CD4-positive, alpha-beta memory T cell (primary cell): ENCODE data around the gene GSTM1. TPM values are rescaled to one million over a fixed set of nuclear protein-coding genes. Genes with fewer than 3 reads are reported as not detected.
"Not testable (repeated sequence)": the region's sequence is repeated elsewhere in the genome, so short reads cannot be mapped to it uniquely, and the experiment has no call there.

Experiments
- CTCF ChIA-PET: fragments of 350-600 bp; sonication (Branson Sonifier 250); formaldehyde crosslinking; loops from one replicate; lab custom pipeline; 2021; ENCODE audit warnings: inconsistent platforms; ENCODE audit not compliant: partially characterized antibody; lab: Charles Lee
- POLR2A ChIA-PET: fragments of 350-600 bp; sonication (Branson Sonifier 250); formaldehyde crosslinking; loops from one replicate; lab custom pipeline; 2021; ENCODE audit not compliant: partially characterized antibody; lab: Charles Lee
- DNase-seq, 5 donors: peaks; one replicate each; pipeline versions ENCODE4 v3.0.0 to v3.0.0-alpha.2; 2020 to 2022; ENCODE audit warnings: mixed read lengths in 1 of 5
- H3K27ac ChIP-seq: one replicate; pipeline ENCODE4 v1.7.0; 2013; ENCODE audit warnings: low read depth, low read length
- H3K27me3 ChIP-seq: 2 replicates; pipeline ENCODE4 v1.7.0; 2013; ENCODE audit warnings: mild to moderate bottlenecking, low read length, moderate library complexity; ENCODE audit not compliant: insufficient read depth
- H3K36me3 ChIP-seq: 2 replicates; pipeline ENCODE4 v1.7.0; 2013; ENCODE audit warnings: mild to moderate bottlenecking, low read length, moderate library complexity; ENCODE audit not compliant: insufficient read depth
- H3K4me1 ChIP-seq: 2 replicates; pipeline ENCODE4 v1.7.0; 2013; ENCODE audit warnings: mild to moderate bottlenecking, low read length, moderate library complexity; ENCODE audit not compliant: insufficient read depth
- H3K4me3 ChIP-seq, 2 donors: one replicate each; pipeline ENCODE4 v1.7.0; 2013; ENCODE audit warnings: low read length in 2 of 2, mild to moderate bottlenecking in 1 of 2
- H3K9me3 ChIP-seq, 2 donors: one replicate each; pipeline ENCODE4 v1.7.0; 2013; ENCODE audit warnings: low read length in 2 of 2, control low read depth in 1 of 2; ENCODE audit not compliant: control insufficient read depth in 1 of 2
- H3K27ac Mint-ChIP-seq, 7 donors: one replicate each; pipeline ENCODE4 v1.8.0; 2020 to 2021; ENCODE audit warnings: mixed read lengths in 7 of 7, mild to moderate bottlenecking in 6 of 7, inconsistent platforms in 3 of 7, moderate library complexity in 3 of 7
- H3K27me3 Mint-ChIP-seq, 2 donors: one replicate each; pipeline ENCODE4 v1.8.0; 2020 to 2021; ENCODE audit warnings: mixed read lengths in 2 of 2
- H3K36me3 Mint-ChIP-seq, 2 donors: one replicate each; pipeline ENCODE4 v1.8.0; 2020 to 2021; ENCODE audit warnings: mixed read lengths in 2 of 2, inconsistent platforms in 1 of 2, mild to moderate bottlenecking in 1 of 2
- H3K4me1 Mint-ChIP-seq, 4 donors: one replicate each; pipeline ENCODE4 v1.8.0; 2020 to 2021; ENCODE audit warnings: mixed read lengths in 4 of 4, mild to moderate bottlenecking in 1 of 4
- H3K4me3 Mint-ChIP-seq, 8 donors: one replicate each; pipeline ENCODE4 v1.8.0; 2020 to 2021; ENCODE audit warnings: mixed read lengths in 8 of 8, mild to moderate bottlenecking in 7 of 8, moderate library complexity in 6 of 8, inconsistent platforms in 3 of 8
- H3K9me3 Mint-ChIP-seq, 8 donors: one replicate each; pipeline ENCODE4 v1.8.0; 2020 to 2021; ENCODE audit warnings: mixed read lengths in 8 of 8, mild to moderate bottlenecking in 5 of 8, inconsistent platforms in 3 of 8, moderate library complexity in 1 of 8
- intact Hi-C: fragments of 100-400 bp; cut with micrococcal nuclease; formaldehyde crosslinking; loops from one replicate; pipeline ENCODE4 v1.15.1; 2023
- polyA plus RNA-seq, 2 donors: library from polyadenylated mRNA; unstranded; fragments of 300-500 nt; fragmentation: Illumina TruSeq; gene quantifications; one replicate each; pipeline ENCODE4 v1.2.3, GENCODE V29; 2021
- total RNA-seq, 2 experiments: library from RNA; stranded (reverse); gene quantifications; one replicate each; pipeline ENCODE4 v1.2.3, GENCODE V29; 2021

Gene GSTM1
- total and polyA plus RNA-seq, 4 experiments from 2014 or later: 0.49 TPM; not detected in 3

DNA sequence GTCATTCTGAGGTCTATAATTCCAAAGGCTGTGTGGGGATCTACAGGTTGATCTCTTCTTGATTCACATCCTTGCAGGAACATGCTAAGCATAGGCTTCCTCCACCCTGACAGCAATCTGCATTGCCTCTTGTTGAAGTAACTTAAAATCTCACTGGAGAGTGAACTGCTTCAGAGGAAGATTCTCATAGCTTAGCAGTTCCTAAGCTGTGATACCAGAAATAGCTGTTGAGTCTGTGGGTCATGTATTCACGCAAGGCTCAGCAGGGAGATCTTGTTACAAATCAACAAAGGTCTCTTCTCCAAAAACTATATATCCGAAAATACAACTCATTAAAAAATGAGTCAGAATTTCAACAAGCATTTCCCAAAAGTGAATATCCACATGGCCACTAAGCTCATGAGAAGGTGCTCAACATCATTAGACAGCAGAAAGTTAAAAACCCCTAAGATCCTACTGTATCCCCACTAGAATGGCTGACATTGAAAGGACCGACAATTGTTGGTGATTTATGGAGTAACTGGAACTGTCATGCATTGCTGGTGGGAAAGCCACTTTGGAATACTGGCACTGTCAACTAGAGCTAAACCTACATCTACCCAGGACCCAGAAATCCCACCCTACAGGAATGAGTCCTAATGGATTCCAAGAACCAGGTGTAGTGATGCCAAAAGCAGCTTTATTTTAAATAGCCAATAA is 10.8 kb upstream of the GSTM1 start:
- H3K4me1 ChIP-seq, POLR2A ChIA-PET, H3K4me3 ChIP-seq, intact Hi-C loops, H3K36me3 ChIP-seq, H3K4me3 Mint-ChIP-seq, H3K27me3 ChIP-seq, H3K27me3 Mint-ChIP-seq, H3K9me3 ChIP-seq, H3K9me3 Mint-ChIP-seq, H3K4me1 Mint-ChIP-seq, H3K36me3 Mint-ChIP-seq, H3K27ac ChIP-seq: not testable (repeated sequence)
- peak overlapping the region in 1 of 7 donors; percentile 48 for H3K27ac Mint-ChIP-seq
- CTCF ChIA-PET: interaction anchor here (0.6 kb wide), 1 partner anchor 37 kb away, joined by 3 read pairs; no protein-coding TSS in a partner anchor
- DNase-seq: peak in 1 of 5 donors; percentile 13

DNA sequence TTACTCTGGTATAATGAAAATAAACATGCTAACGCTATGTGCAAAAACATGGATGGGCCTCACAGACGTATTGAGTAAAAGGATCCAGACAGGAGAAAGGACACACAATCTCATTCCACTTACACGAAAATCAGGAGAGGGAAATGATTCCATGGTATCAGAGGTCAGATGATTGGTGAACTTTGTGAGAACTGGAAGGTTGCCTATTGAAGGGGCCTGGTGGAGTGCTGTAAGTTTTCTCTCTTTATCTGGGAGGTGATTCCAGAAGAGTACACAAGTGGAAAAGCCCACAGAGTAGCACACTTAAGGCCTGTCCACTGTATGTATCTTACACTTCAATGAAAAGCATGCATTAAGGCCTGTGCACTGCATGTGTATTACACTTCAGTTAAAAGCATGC is 10.2 kb upstream of the GSTM1 start:
- peak overlapping the region in 1 of 7 donors; percentile 75 for H3K27ac Mint-ChIP-seq
- H3K4me1 Mint-ChIP-seq: no peaks in the 10 kb centered on the region
- Histone ChIP-seq H3K27ac (no peak overlapping the region), H3K36me3 (no peaks in the 10 kb centered on the region), H3K4me3 (no peak overlapping the region), H3K4me1 (no peaks in the 10 kb centered on the region), H3K9me3 (no peaks in the 10 kb centered on the region), H3K27me3 (no peaks in the 10 kb centered on the region)
- no peaks in the 10 kb centered on the region for H3K9me3 Mint-ChIP-seq
- POLR2A ChIA-PET: no interaction called here
- CTCF ChIA-PET: no interaction called here
- no peak for DNase-seq
- no peaks in the 10 kb centered on the region for H3K36me3 Mint-ChIP-seq
- no peaks in the 10 kb centered on the region for H3K27me3 Mint-ChIP-seq
- intact Hi-C loops: no loop called here
- no peak overlapping the region for H3K4me3 Mint-ChIP-seq

DNA sequence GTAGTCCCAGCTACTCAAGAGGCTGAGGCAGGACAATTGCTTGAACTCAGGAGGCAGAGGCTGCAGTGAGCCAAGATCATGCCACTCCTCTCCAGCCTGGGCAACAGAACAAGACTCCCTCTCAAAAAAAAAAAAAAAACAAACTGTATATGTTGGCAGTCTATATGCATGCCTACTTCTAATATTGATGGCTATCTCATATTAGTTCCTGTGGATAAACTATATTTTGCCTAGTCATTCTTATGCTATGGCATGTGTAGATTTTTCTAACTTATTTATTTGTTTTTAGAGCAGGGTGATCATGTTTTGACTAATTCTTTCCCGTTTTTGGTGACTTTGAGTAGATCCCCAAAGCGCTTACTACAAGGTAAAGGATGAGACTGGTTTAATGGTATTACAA is 9.0 kb upstream of the GSTM1 start:
- H3K36me3 ChIP-seq, H3K4me3 Mint-ChIP-seq, CTCF ChIA-PET, DNase-seq, H3K4me1 Mint-ChIP-seq, H3K4me1 ChIP-seq, H3K36me3 Mint-ChIP-seq, H3K4me3 ChIP-seq, H3K27ac ChIP-seq, H3K27me3 ChIP-seq, H3K9me3 ChIP-seq, H3K27ac Mint-ChIP-seq, H3K9me3 Mint-ChIP-seq, POLR2A ChIA-PET, intact Hi-C loops, H3K27me3 Mint-ChIP-seq: not testable (repeated sequence)

DNA sequence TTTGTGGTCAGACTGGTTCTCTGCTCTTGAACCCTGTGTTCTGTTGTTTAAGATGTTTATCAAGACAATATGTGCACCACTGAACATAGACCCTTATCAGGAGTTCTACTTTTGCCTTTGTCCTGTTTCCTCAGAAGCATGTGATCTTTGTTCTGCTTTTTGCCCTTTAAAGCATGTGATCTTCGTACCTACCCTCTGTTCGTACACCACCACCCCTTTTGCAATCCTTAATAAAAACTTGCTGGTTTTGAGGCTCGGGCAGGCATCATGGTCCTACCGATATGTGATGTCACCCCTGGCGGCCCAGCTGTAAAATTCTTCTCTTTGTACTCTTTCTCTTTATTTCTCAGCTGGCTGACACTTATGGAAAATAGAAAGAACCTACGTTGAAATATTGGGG is 2.8 kb upstream of the GSTM1 start:
- H3K4me1 Mint-ChIP-seq: peaks cover 0 to 17% (median 9%) of the 10 kb centered on the region in 4 donors
- H3K9me3 ChIP-seq, H3K4me3 Mint-ChIP-seq, DNase-seq, H3K9me3 Mint-ChIP-seq, H3K36me3 ChIP-seq, H3K4me1 ChIP-seq, intact Hi-C loops, H3K27ac Mint-ChIP-seq, CTCF ChIA-PET, H3K27me3 ChIP-seq, POLR2A ChIA-PET, H3K27ac ChIP-seq, H3K27me3 Mint-ChIP-seq, H3K4me3 ChIP-seq, H3K36me3 Mint-ChIP-seq: not testable (repeated sequence)

DNA sequence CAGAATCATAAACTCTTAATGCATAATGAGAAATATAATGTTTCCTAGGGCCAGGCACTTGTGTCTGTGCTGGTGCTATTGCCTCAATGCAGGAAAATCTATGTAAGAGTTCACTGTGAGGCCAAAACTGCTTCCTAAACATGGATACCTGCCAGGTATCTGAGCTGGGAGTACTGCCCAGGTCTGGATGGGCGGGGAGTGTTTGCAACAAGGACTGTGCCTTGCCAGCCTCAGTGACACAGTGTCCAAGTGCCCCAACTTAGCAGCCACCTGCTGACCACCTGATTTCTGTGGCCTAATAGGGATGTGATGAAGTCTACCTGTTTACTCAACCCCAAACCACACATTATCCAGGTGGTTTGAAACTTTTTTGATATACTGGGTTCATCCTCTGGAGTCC is 2.2 kb upstream of the GSTM1 start:
- DNase-seq, POLR2A ChIA-PET, H3K4me1 ChIP-seq, H3K27me3 Mint-ChIP-seq, H3K4me3 ChIP-seq, H3K4me3 Mint-ChIP-seq, H3K9me3 ChIP-seq, H3K27ac Mint-ChIP-seq, intact Hi-C loops, H3K9me3 Mint-ChIP-seq, CTCF ChIA-PET, H3K27me3 ChIP-seq, H3K36me3 ChIP-seq, H3K27ac ChIP-seq, H3K36me3 Mint-ChIP-seq: not testable (repeated sequence)
- H3K4me1 Mint-ChIP-seq: peaks cover 0 to 18% (median 10%) of the 10 kb centered on the region in 4 donors

DNA sequence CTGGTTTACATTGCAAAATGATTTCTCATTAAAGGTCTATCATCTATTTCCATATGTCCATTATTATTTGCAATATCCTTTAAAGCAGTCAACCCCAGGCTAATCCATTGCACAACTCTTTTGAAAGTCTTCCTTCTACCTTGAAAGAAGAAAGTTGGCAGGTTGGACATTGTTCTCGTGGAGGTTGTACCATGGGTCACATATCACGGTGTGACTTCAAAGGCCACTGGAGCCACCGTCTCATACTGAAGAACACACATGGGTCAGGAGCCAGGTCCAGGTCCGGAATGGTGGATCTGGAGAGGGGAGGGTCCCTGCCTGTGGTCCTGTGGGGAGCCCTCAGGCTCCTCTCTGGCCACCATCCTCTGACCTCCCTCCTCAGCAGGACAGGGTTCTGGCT is 1.7 kb upstream of the GSTM1 start:
- H3K27me3 ChIP-seq, intact Hi-C loops, H3K4me1 ChIP-seq, H3K4me3 Mint-ChIP-seq, H3K4me3 ChIP-seq, H3K27ac Mint-ChIP-seq, H3K27ac ChIP-seq, H3K36me3 Mint-ChIP-seq, DNase-seq, H3K9me3 ChIP-seq, CTCF ChIA-PET, H3K27me3 Mint-ChIP-seq, H3K9me3 Mint-ChIP-seq, POLR2A ChIA-PET, H3K36me3 ChIP-seq: not testable (repeated sequence)
- H3K4me1 Mint-ChIP-seq: peaks cover 0 to 18% (median 11%) of the 10 kb centered on the region in 4 donors

DNA sequence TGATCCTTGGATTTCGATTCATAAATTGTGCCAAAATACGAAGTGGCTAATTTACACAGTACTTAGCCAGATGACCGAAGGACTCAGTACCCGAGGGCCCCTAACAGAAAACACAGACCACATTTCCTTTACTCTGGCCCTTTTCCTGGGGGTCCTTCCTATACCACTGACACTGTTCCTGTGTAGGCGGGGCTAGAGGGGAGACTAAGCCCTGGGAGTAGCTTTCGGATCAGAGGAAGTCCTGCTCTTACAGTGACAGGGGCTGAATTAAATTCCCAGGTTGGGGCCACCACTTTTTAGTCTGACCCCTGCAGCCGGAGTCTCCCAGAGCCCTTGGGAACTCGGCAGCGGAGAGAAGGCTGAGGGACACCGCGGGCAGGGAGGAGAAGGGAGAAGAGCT is 508 bp upstream of the GSTM1 start:
- DNase-seq, H3K9me3 ChIP-seq, H3K36me3 ChIP-seq, H3K9me3 Mint-ChIP-seq, H3K36me3 Mint-ChIP-seq, intact Hi-C loops, POLR2A ChIA-PET, CTCF ChIA-PET, H3K27me3 ChIP-seq, H3K4me1 ChIP-seq, H3K27me3 Mint-ChIP-seq: not testable (repeated sequence)
- Mint-ChIP-seq H3K4me1 (peaks cover 0 to 18% (median 11%) of the 10 kb centered on the region in 4 donors), H3K4me3 (peak overlapping the region in 5 of 8 donors; percentile 86 to 93 (median 90)), H3K27ac (peak overlapping the region in 4 of 7 donors; percentile 89 to 94 (median 92))
- Histone ChIP-seq H3K4me3 (peak overlapping the region in 1 of 2 donors; percentile 52), H3K27ac (peak overlapping the region; percentile 26)
